Measurements from ENCODE around the gene BCAR1. TPM values are rescaled to one million over a fixed set of nuclear protein-coding genes. Genes with fewer than 3 reads are reported as not detected.

The BCAR1 gene
- total and polyA plus RNA-seq, 2 of the 13 experiments (the other 11 are each of a cell fraction or from before 2014, with no cell fraction given), result 48.1 to 51.7 TPM

DNA sequence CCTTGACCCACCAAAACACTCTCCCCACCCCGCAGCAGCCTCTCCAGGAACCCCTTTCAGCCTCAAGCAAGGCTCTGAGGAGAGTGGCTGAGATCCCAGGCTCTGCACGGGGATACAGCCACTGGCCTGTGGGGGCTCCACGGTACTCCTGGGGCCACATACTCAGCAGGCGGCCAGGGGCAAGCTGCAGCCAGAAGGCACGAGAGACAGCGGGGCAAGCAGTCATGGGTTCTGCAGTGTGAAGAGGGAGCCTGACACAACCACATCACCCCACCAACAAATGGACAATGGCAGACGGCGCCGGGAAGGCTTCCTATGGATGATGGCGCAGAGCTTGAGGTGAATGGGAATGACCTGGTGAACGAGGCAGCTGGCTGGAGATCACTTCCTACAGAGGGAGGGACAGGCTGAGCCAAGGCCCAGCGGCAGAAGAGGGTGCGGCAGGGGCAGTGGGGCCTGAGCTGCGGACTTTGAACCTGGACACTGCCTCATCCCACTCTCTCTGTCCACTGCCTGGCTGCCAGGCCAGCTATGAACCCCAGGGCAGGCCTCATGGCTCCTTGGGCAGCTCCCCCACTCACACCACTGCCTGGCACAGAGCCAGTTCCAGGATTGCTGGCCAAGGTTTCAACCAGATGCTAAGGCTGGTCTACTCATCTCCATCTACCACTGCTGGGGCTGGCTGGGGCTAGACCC is 10.8 kb upstream of the BCAR1 start (continued):
- TF ChIP-seq, protein P1, sequence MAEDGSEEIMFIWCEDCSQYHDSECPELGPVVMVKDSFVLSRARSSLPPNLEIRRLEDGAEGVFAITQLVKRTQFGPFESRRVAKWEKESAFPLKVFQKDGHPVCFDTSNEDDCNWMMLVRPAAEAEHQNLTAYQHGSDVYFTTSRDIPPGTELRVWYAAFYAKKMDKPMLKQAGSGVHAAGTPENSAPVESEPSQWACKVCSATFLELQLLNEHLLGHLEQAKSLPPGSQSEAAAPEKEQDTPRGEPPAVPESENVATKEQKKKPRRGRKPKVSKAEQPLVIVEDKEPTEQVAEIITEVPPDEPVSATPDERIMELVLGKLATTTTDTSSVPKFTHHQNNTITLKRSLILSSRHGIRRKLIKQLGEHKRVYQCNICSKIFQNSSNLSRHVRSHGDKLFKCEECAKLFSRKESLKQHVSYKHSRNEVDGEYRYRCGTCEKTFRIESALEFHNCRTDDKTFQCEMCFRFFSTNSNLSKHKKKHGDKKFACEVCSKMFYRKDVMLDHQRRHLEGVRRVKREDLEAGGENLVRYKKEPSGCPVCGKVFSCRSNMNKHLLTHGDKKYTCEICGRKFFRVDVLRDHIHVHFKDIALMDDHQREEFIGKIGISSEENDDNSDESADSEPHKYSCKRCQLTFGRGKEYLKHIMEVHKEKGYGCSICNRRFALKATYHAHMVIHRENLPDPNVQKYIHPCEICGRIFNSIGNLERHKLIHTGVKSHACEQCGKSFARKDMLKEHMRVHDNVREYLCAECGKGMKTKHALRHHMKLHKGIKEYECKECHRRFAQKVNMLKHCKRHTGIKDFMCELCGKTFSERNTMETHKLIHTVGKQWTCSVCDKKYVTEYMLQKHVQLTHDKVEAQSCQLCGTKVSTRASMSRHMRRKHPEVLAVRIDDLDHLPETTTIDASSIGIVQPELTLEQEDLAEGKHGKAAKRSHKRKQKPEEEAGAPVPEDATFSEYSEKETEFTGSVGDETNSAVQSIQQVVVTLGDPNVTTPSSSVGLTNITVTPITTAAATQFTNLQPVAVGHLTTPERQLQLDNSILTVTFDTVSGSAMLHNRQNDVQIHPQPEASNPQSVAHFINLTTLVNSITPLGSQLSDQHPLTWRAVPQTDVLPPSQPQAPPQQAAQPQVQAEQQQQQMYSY (CRISPR knock-in tag; IDR thresholded peaks at IDR 0.05), result 0 out of 2 replicates have a peak, but pooled peaks have one; percentile 63
- TF ChIP-seq FOXA3 (CRISPR knock-in tag; IDR thresholded peaks at IDR 0.05) (peak; percentile 69), ZNF674 (CRISPR knock-in tag; IDR thresholded peaks at IDR 0.05; ENCODE audit: low read depth) (no peak), MYNN (CRISPR knock-in tag; IDR thresholded peaks at IDR 0.05; ENCODE audit: low read depth) (no peak), ONECUT2 (CRISPR knock-in tag; IDR thresholded peaks at IDR 0.05) (no peak), ZSCAN30 (CRISPR knock-in tag; IDR thresholded peaks at IDR 0.05) (no peak), ZNF3 (CRISPR knock-in tag; IDR thresholded peaks at IDR 0.05) (no peak), CBX2 (IDR thresholded peaks at IDR 0.05; ENCODE audit: low read depth, low read length) (no peak), CBX2 (CRISPR knock-in tag; IDR thresholded peaks at IDR 0.05; ENCODE audit: low read depth) (0 out of 2 replicates have a peak, but pooled peaks have one; percentile 47), FOXA1 (IDR thresholded peaks at IDR 0.05) (no peak), FOXA1 (CRISPR knock-in tag; IDR thresholded peaks at IDR 0.05) (peak; percentile 35; the same call in 1 of the 2 replicates), ARNT2 (CRISPR knock-in tag; IDR thresholded peaks at IDR 0.05; ENCODE audit: low read depth) (no peak), KDM5A (IDR thresholded peaks at IDR 0.05; ENCODE audit: borderline replicate concordance, low read length) (no peak), BCL6 (CRISPR knock-in tag; IDR thresholded peaks at IDR 0.05) (peak; percentile 69), AKAP8 (CRISPR knock-in tag; IDR thresholded peaks at IDR 0.05) (peak; percentile 96), MED1 (CRISPR knock-in tag; IDR thresholded peaks at IDR 0.05) (peak; percentile 94)
- TF ChIP-seq, protein P2, sequence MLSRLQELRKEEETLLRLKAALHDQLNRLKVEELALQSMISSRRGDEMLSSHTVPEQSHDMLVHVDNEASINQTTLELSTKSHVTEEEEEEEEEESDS (CRISPR knock-in tag; IDR thresholded peaks at IDR 0.05; ENCODE audit: borderline replicate concordance), result no peak
- TF ChIP-seq, protein P3, sequence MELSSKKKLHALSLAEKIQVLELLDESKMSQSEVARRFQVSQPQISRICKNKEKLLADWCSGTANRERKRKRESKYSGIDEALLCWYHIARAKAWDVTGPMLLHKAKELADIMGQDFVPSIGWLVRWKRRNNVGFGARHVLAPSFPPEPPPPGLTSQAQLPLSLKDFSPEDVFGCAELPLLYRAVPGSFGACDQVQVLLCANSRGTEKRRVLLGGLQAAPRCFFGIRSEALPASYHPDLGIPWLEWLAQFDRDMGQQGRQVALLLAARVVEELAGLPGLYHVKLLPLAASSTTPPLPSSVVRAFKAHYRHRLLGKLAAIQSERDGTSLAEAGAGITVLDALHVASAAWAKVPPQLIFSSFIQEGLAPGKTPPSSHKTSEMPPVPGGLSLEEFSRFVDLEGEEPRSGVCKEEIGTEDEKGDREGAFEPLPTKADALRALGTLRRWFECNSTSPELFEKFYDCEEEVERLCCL (CRISPR knock-in tag; IDR thresholded peaks at IDR 0.05; ENCODE audit: borderline replicate concordance), result no peak
- TF ChIP-seq, protein P4, sequence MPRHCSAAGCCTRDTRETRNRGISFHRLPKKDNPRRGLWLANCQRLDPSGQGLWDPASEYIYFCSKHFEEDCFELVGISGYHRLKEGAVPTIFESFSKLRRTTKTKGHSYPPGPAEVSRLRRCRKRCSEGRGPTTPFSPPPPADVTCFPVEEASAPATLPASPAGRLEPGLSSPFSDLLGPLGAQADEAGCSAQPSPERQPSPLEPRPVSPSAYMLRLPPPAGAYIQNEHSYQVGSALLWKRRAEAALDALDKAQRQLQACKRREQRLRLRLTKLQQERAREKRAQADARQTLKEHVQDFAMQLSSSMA (CRISPR knock-in tag; IDR thresholded peaks at IDR 0.05), result no peak; the same call in 1 of the 2 replicates
- TF ChIP-seq, protein P5, sequence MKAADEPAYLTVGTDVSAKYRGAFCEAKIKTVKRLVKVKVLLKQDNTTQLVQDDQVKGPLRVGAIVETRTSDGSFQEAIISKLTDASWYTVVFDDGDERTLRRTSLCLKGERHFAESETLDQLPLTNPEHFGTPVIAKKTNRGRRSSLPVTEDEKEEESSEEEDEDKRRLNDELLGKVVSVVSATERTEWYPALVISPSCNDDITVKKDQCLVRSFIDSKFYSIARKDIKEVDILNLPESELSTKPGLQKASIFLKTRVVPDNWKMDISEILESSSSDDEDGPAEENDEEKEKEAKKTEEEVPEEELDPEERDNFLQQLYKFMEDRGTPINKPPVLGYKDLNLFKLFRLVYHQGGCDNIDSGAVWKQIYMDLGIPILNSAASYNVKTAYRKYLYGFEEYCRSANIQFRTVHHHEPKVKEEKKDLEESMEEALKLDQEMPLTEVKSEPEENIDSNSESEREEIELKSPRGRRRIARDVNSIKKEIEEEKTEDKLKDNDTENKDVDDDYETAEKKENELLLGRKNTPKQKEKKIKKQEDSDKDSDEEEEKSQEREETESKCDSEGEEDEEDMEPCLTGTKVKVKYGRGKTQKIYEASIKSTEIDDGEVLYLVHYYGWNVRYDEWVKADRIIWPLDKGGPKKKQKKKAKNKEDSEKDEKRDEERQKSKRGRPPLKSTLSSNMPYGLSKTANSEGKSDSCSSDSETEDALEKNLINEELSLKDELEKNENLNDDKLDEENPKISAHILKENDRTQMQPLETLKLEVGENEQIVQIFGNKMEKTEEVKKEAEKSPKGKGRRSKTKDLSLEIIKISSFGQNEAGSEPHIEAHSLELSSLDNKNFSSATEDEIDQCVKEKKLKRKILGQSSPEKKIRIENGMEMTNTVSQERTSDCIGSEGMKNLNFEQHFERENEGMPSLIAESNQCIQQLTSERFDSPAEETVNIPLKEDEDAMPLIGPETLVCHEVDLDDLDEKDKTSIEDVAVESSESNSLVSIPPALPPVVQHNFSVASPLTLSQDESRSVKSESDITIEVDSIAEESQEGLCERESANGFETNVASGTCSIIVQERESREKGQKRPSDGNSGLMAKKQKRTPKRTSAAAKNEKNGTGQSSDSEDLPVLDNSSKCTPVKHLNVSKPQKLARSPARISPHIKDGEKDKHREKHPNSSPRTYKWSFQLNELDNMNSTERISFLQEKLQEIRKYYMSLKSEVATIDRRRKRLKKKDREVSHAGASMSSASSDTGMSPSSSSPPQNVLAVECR (CRISPR knock-in tag; IDR thresholded peaks at IDR 0.05; ENCODE audit: borderline replicate concordance), result peak; percentile 82

Measured in HepG2 (cell line).